ENCODE results near the gene DTX3.

DNA sequence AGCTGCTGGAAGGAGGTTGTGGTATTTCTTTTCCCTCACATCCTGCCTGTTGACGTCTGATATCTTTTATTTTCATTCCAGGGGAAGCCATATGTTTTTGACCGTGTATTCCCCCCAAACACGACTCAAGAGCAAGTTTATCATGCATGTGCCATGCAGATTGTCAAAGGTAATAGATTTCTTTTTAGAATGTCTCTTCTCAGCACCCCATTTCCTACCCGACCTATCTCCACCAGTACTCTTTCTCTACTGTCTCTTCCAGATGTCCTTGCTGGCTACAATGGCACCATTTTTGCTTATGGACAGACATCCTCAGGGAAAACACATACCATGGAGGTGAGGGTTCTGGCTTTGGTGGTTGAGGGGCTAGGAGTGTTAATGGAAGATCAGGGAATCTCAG lies 41.3 kb upstream of the DTX3 start:
- TF ChIP-seq POLR2AphosphoS5 (IDR thresholded peaks at IDR 0.05) (no peak), POLR2A (IDR thresholded peaks at IDR 0.05) (no peak)
